Esophagus squamous epithelium (tissue), 5 donors: ENCODE results near the gene YIPF1. TPM values are rescaled to one million over a fixed set of nuclear protein-coding genes. Genes with fewer than 3 reads are reported as not detected.

Source experiments
- DNase-seq: peaks from one replicate; lab custom pipeline; 2025; lab: John Stamatoyannopoulos, UW
- H3K27ac ChIP-seq, 4 donors: fragments of 200-600 bp; sonication (generic); one replicate each; pipeline ENCODE4 v1.5.1; 2016 to 2019; ENCODE audit warnings: mild to moderate bottlenecking in 1 of 4
- H3K27me3 ChIP-seq, 4 donors: fragments of 200-600 bp; sonication (generic); 1 replicate in 3 of 4; 2 replicates in 1 of 4; pipeline versions ENCODE4 v1.5.1 to v1.6.0; 2017 to 2021; ENCODE audit warnings: antibody characterized with exemption in 1 of 4
- H3K36me3 ChIP-seq, 3 donors: fragments of 200-600 bp; sonication (generic); one replicate each; pipeline ENCODE4 v1.5.1; 2016 to 2019
- H3K4me1 ChIP-seq, 3 donors: fragments of 200-600 bp; sonication (generic); one replicate each; pipeline ENCODE4 v1.5.1; 2017 to 2019
- H3K4me3 ChIP-seq, 4 donors: fragments of 200-600 bp; sonication (generic); 1 replicate in 3 of 4; 2 replicates in 1 of 4; pipeline ENCODE4 v1.5.1; 2016 to 2019; ENCODE audit warnings: mild to moderate bottlenecking in 2 of 4, moderate library complexity in 1 of 4
- H3K9me3 ChIP-seq, 3 donors: fragments of 200-600 bp; sonication (generic); one replicate each; pipeline ENCODE4 v1.5.1; 2016 to 2019
- CTCF ChIP-seq, 6 experiments: fragments of 450-650 bp in 4 of 6; fragments of 200-600 bp in 2 of 6; sonication (generic) in 2 of 6; IDR thresholded peaks; one replicate each; pipeline ENCODE4 v1.5.1; 2016 to 2019; ENCODE audit warnings: antibody characterized with exemption in 6 of 6, mild to moderate bottlenecking in 4 of 6, moderate library complexity in 4 of 6
- POLR2A ChIP-seq, 4 donors: fragments of 450-650 bp; IDR thresholded peaks; one replicate each; pipeline ENCODE4 v1.6.1; 2017; ENCODE audit warnings: antibody characterized with exemption in 4 of 4, mild to moderate bottlenecking in 4 of 4, moderate library complexity in 3 of 4
- WGBS, 2 donors: methylation state at CpG; one replicate each; pipeline ENCODE4 v1.1.5; 2018; 5-methylcytosine and 5-hydroxymethylcytosine counted together
- intact Hi-C: fragments of 100-400 bp; cut with DNase I; formaldehyde crosslinking; loops from one replicate; pipeline ENCODE4 v1.15.0; 2022
- total RNA-seq, 4 donors: library from RNA; depleted of rRNA; stranded (reverse); fragments of >200 nt; gene quantifications; one replicate each; pipeline ENCODE4 v1.1.0, GENCODE V29; 2016
- donor health status: DM: yes; HTN: yes; CAD: no.

The YIPF1 gene
- total RNA-seq, 4 donors from 2014 or later = 15.8 to 25.3 (median 17.0) TPM

GRCh38 chr1:53838654-53838974, 51.0 kb downstream of the YIPF1 start:
- Histone ChIP-seq H3K27ac (peak overlapping the region; percentile 89 to 98 (median 93)), H3K27me3 (no peaks in the 10 kb centered on the region), H3K4me1 (peaks cover 0 to 23% (median 11%) of the 10 kb centered on the region in 3 donors), H3K9me3 (peaks cover 0 to 10% (median 6%) of the 10 kb centered on the region in 3 donors), H3K4me3 (peak overlapping the region; percentile 71 to 86 (median 81)), H3K36me3 (no peaks in the 10 kb centered on the region)
- TF ChIP-seq POLR2A (IDR thresholded peaks at IDR 0.05) (peak in 1 of 4 donors; percentile 14), CTCF (IDR thresholded peaks at IDR 0.05) (no peak)
- intact Hi-C loops = no loop called here
- 2 to 3% methylated on average over 2 of the region's 2 CpGs for WGBS, 2 donors
- DNase-seq = no peak

GRCh38 chr1:53837924-53838653, 51.5 kb downstream of the YIPF1 start, which contains the start of gene NDC1:
Gene NDC1 (minus strand): TSS chr1:53838296. CDS start chr1:53838261, 35 bp downstream.
- H3K36me3 ChIP-seq = no peaks in the 10 kb centered on the region
- H3K9me3 ChIP-seq = peaks cover 0 to 8% (median 6%) of the 10 kb centered on the region in 3 donors
- no peaks in the 10 kb centered on the region for H3K27me3 ChIP-seq
- WGBS, 2 donors = 0 to 2% methylated on average over 9 to 24 of the region's 59 CpGs
- peaks cover 0 to 23% (median 11%) of the 10 kb centered on the region in 3 donors for H3K4me1 ChIP-seq
- H3K4me3 ChIP-seq = peak within 1 kb of the TSS; percentile 71 to 86 (median 81)
- intact Hi-C loops = no loop called here
- TF ChIP-seq CTCF (IDR thresholded peaks at IDR 0.05) = peak in 3 of 6 experiments; percentile 13 to 42 (median 15)
- TF ChIP-seq POLR2A (IDR thresholded peaks at IDR 0.05) = peak in 2 of 4 donors; percentile 35 to 45
- H3K27ac ChIP-seq = peak within 1 kb of the TSS; percentile 89 to 98 (median 93)
- peak; percentile 75 for DNase-seq

GRCh38 chr1:53837646-53837923, 52.0 kb downstream of the YIPF1 start:
- peaks cover 0 to 4% (median 3%) of the 10 kb centered on the region in 3 donors for H3K9me3 ChIP-seq
- no peak for DNase-seq
- no peaks in the 10 kb centered on the region for H3K36me3 ChIP-seq
- peak overlapping the region; percentile 71 to 86 (median 81) for H3K4me3 ChIP-seq
- no peaks in the 10 kb centered on the region for H3K27me3 ChIP-seq
- no peak for TF ChIP-seq CTCF (IDR thresholded peaks at IDR 0.05)
- no peak for TF ChIP-seq POLR2A (IDR thresholded peaks at IDR 0.05)
- H3K4me1 ChIP-seq = peaks cover 0 to 23% (median 11%) of the 10 kb centered on the region in 3 donors
- intact Hi-C loops = no loop called here
- peak overlapping the region; percentile 89 to 98 (median 93) for H3K27ac ChIP-seq
- 0% methylated on average over 5 of the region's 5 CpGs for WGBS, 2 donors

GRCh38 chr1:53835491-53835890, 54.1 kb downstream of the YIPF1 start:
- no peak for TF ChIP-seq POLR2A (IDR thresholded peaks at IDR 0.05)
- no peak for TF ChIP-seq CTCF (IDR thresholded peaks at IDR 0.05)
- H3K9me3 ChIP-seq = no peaks in the 10 kb centered on the region
- no peak for DNase-seq
- no peak overlapping the region for H3K4me3 ChIP-seq
- no peaks in the 10 kb centered on the region for H3K27me3 ChIP-seq
- intact Hi-C loops = no loop called here
- H3K4me1 ChIP-seq = peaks cover 0 to 23% (median 11%) of the 10 kb centered on the region in 3 donors
- H3K36me3 ChIP-seq = peaks cover 0 to 13% (median 0%) of the 10 kb centered on the region in 3 donors
- no peak overlapping the region for H3K27ac ChIP-seq
- WGBS, 2 donors = 69 to 88% methylated on average over 2 of the region's 2 CpGs

DNA sequence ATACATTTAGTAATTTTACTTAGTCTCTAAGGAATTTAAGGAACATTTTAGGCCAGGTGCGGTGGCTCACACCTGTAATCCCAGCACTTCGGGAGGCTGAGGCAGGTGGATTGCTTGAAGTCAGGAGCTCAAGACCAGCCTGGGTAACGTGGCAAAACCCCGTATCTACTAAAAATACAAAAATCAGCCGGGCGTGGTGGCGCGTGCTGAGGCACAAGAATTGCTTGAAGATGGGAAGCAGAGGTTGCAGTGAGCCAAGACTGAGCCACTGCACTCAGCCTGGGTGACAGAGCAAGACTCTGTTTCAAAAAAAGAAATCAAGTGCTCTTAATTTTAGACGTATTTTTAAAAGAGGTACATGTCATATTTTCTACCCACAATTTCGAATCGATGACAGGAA, 54.8 kb downstream of the YIPF1 start:
- H3K9me3 ChIP-seq = no peaks in the 10 kb centered on the region
- peaks cover 0 to 20% (median 0%) of the 10 kb centered on the region in 3 donors for H3K36me3 ChIP-seq
- DNase-seq = no peak
- WGBS, 2 donors = 80 to 83% methylated on average over 11 of the region's 11 CpGs
- TF ChIP-seq CTCF (IDR thresholded peaks at IDR 0.05) (no peak), POLR2A (IDR thresholded peaks at IDR 0.05) (no peak)
- H3K4me3 ChIP-seq = no peak overlapping the region
- H3K27ac ChIP-seq = no peak overlapping the region
- H3K4me1 ChIP-seq = peaks cover 0 to 23% (median 11%) of the 10 kb centered on the region in 3 donors
- no peaks in the 10 kb centered on the region for H3K27me3 ChIP-seq
- intact Hi-C loops = no loop called here
